Activated CD4-positive, alpha-beta memory T cell treated with anti-CD3 and anti-CD28 coated beads, Interleukin-2, amount 10 ng/mL, durations not matched to agents 7 days and 5 days (primary cell): ENCODE data around the gene TULP4. TPM values are rescaled to one million over a fixed set of nuclear protein-coding genes. Genes with fewer than 3 reads are reported as not detected.
"Not testable (repeated sequence)": the region's sequence is repeated elsewhere in the genome, so short reads cannot be mapped to it uniquely, and the experiment has no call there.

Experiments used
- CTCF ChIA-PET: fragments of 350-600 bp; sonication (Branson Sonifier 250); formaldehyde crosslinking; loops from one replicate; lab custom pipeline; 2021; ENCODE audit warnings: antibody characterized with exemption, inconsistent platforms; lab: Charles Lee
- POLR2A ChIA-PET: fragments of 350-600 bp; sonication (Branson Sonifier 250); formaldehyde crosslinking; loops from one replicate; lab custom pipeline; 2021; ENCODE audit warnings: antibody characterized with exemption; lab: Charles Lee
- DNase-seq: peaks from one replicate; pipeline ENCODE4 v3.0.0-alpha.2; 2020
- H3K27ac Mint-ChIP-seq: one replicate; pipeline ENCODE4 v1.8.0; 2021; ENCODE audit warnings: mild to moderate bottlenecking, mixed read lengths
- H3K27me3 Mint-ChIP-seq: one replicate; pipeline ENCODE4 v1.8.0; 2021; ENCODE audit warnings: mixed read lengths
- H3K36me3 Mint-ChIP-seq: one replicate; pipeline ENCODE4 v1.8.0; 2021; ENCODE audit warnings: low read depth, mixed read lengths
- H3K4me1 Mint-ChIP-seq: one replicate; pipeline ENCODE4 v1.8.0; 2021; ENCODE audit warnings: mixed read lengths
- H3K4me3 Mint-ChIP-seq: one replicate; pipeline ENCODE4 v1.8.0; 2021; ENCODE audit warnings: mild to moderate bottlenecking, mixed read lengths
- H3K9me3 Mint-ChIP-seq: one replicate; pipeline ENCODE4 v1.8.0; 2021; ENCODE audit warnings: mixed read lengths
- total RNA-seq, 2 experiments: library from RNA; stranded (reverse); gene quantifications; one replicate each; pipeline ENCODE4 v1.2.3, GENCODE V29; 2021

TULP4 gene
- total RNA-seq, 2 experiments from 2014 or later: 25.0 to 27.0 TPM

DNA sequence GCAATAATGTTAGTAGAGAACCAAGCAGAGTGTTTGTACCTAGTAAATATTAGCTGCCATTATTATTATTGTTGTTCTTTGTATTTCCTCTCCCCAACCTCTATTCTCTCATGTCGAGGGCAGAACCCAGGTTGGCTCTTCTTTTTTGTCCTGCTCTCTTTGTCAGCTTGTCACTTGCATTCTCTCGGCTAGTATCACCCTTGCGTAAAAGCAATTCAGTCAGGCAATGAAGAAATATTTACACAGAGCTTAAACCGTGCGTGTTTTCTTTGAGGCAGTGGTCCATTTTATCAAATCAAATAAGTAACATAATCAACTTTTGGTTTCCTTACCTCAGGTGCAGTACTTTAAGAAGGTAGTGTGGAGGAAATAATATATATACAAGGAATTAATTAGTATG, 83.9 kb downstream of the TULP4 start:
- ChIA-PET CTCF (no interaction called here), POLR2A (no interaction called here)

DNA sequence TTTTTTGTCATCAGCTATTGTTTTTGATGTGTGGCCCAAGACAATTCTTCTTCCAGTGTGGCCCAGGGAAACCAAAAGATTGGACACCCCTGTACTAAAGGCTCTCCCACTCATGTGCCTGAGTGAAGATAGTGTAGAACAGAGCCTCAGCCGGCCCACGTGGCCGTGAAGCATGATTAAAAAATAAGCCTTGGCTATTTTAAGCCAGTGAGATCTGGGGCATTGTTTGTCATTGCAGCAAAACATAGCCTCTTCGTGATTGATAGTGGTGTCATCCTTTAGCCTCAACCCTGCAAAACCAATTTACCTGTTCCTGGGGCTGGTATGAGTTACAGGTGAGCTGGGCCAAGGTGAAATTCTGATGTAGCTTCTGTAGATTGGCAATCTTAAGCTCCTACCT, 85.3 kb downstream of the TULP4 start:
- Mint-ChIP-seq H3K36me3 (peaks cover 8% of the 10 kb centered on the region), H3K27me3 (no peaks in the 10 kb centered on the region), H3K27ac (no peak overlapping the region), H3K4me3 (no peak overlapping the region), H3K4me1 (no peaks in the 10 kb centered on the region), H3K9me3 (peaks cover 10% of the 10 kb centered on the region)
- no peak for DNase-seq
- POLR2A ChIA-PET: no interaction called here
- CTCF ChIA-PET: interaction anchor here (0.6 kb wide), 1 partner anchor 238 kb away, joined by 3 read pairs; no protein-coding TSS in a partner anchor

More for the DNA sequence above, 83.9 kb downstream of the TULP4 start:
- H3K27ac Mint-ChIP-seq: no peak overlapping the region
- no peak for DNase-seq
- no peaks in the 10 kb centered on the region for H3K27me3 Mint-ChIP-seq
- H3K4me3 Mint-ChIP-seq: no peak overlapping the region
- no peaks in the 10 kb centered on the region for H3K4me1 Mint-ChIP-seq
- peaks cover 10% of the 10 kb centered on the region for H3K36me3 Mint-ChIP-seq
- H3K9me3 Mint-ChIP-seq: peaks cover 14% of the 10 kb centered on the region

DNA sequence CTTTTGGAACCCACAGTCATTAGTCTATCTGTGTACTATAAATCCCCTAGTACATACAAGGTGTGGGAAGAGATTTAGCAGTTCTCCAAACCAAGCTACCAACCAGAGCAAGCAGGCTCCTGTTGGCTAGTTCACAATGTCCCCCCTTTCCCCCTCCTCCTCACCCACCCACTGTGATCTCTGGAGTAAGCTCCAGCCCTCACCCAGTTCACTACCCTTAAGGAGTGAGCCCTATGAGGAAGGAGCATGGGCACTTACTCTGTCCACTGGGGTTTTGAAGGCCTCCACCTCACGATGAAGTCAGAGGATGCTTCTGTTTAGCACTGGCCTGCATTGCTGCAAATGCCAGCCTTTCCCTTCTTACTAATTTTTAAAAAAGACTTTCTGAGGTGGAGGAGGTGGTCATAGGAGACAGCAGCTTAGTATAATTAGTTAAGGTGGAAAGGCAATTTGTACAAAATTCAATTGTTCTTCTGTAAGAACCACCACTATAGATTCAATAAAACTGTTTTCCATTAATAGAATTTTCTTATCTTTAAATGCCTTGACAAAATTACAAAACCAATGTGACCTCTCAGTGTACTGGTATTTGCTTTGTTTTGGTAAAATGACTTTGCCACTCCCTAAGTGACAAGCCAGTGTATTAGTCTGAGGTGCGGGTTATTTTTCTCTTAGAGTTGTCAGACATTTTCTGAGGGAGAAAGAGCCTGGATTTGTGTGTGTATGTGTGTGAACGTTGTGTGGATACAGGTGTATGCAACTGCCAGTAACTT, 86.2 kb downstream of the TULP4 start:
- Mint-ChIP-seq H3K27ac (no peak overlapping the region), H3K36me3 (peaks cover 8% of the 10 kb centered on the region), H3K4me3 (no peak overlapping the region), H3K4me1 (no peaks in the 10 kb centered on the region), H3K27me3 (no peaks in the 10 kb centered on the region), H3K9me3 (peaks cover 8% of the 10 kb centered on the region)
- ChIA-PET CTCF (no interaction called here), POLR2A (interaction anchor here (1.4 kb wide), 1 partner anchor 245 kb away, joined by 3 read pairs; no protein-coding TSS in a partner anchor)
- DNase-seq: no peak

DNA sequence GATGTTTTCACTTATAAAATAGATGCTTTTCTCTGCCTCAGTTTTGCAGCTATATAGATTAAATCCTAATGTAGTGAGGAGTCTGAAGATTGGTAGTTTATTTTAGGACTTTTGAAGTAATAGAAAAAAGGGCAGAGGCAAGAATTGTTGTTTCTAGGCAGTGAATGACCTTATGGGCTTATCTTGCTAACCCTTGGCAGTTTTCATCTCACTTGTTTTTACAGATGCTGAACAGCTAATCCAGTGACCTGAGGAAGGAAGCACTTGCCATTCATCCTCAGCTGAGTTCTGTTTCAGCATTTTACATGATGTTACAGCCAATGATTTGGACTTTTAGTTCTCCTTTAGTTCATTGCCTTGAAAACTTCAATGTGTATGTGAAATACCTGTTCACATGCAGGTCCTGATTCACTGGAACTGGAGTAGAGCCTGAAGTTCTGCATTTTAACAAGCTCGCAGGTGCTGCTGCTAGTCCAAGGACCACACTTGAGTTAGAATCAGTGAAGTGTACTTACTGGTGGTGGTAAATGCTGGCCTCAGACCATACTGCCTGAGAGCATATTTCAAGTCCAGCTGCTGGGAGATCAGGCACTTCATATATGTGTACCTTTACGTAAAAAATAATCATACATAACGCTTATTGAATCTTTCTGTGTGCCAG, 86.9 kb downstream of the TULP4 start:
- Mint-ChIP-seq H3K27me3 (no peaks in the 10 kb centered on the region), H3K9me3 (peaks cover 1% of the 10 kb centered on the region)
- POLR2A ChIA-PET: interaction anchor here (1.4 kb wide), 1 partner anchor 246 kb away, joined by 3 read pairs; no protein-coding TSS in a partner anchor

DNA sequence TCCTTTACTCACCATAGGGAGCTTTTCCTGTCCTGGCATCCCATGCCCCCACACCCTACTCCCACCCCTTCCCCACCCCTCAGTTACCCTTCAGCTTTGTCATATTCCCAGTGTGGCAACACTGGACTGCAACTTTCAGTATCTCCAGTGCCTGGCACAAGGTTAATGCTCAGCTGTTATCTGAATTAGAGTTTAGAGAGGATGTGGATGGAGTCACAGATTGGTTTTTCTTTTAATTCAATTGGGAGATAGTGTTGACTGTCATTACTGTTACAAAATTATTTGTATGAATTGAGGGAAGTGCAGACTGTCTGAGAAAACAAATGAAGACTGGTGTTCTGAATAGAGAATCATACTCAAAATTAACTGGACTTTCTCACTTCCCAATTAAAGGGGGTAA, 89.9 kb downstream of the TULP4 start:
- CTCF ChIA-PET: interaction anchor here (0.7 to 1.5 kb wide), 6 partner anchors 14 to 259 kb away, joined by 3 to 5 read pairs (median 3); no protein-coding TSS in a partner anchor
- Mint-ChIP-seq H3K4me1 (no peaks in the 10 kb centered on the region), H3K36me3 (no peaks in the 10 kb centered on the region), H3K27me3 (no peaks in the 10 kb centered on the region), H3K9me3 (no peaks in the 10 kb centered on the region), H3K4me3 (no peak overlapping the region), H3K27ac (no peak overlapping the region)
- no peak for DNase-seq
- POLR2A ChIA-PET: interaction anchor here (1.4 kb wide), 1 partner anchor 25 kb away, joined by 3 read pairs; no protein-coding TSS in a partner anchor

More for the DNA sequence above, 86.9 kb downstream of the TULP4 start:
- Mint-ChIP-seq H3K36me3 (peaks cover 2% of the 10 kb centered on the region), H3K4me1 (no peaks in the 10 kb centered on the region), H3K27ac (no peak overlapping the region), H3K4me3 (no peak overlapping the region)
- DNase-seq: no peak
- CTCF ChIA-PET: no interaction called here

DNA sequence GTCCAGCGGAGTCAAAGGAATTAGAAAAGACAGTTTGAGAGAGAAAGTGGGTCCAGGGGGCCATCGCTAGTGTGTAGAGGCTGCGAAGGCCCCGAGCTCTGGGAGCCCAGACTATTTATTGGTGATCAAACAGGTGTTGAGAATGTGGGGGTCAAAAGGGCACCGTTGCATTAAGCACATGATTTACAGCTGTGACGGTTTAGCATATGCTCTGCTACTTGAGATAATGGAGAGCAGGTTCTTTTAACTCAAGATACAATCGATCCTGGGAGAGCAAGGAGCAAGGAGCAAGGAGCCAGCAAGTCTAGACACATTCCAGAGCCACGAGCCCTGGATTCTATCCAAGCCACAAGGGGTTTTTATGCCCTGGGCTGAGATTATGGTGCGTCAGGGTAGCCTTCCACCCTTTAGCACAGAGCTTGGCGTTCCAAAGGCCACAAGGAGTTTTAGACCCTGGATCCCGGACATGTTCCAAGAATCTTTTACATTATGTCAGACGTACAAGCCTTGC, 93.1 kb downstream of the TULP4 start:
- H3K27ac Mint-ChIP-seq, H3K36me3 Mint-ChIP-seq, DNase-seq, POLR2A ChIA-PET, CTCF ChIA-PET, H3K4me3 Mint-ChIP-seq, H3K27me3 Mint-ChIP-seq, H3K9me3 Mint-ChIP-seq, H3K4me1 Mint-ChIP-seq: not testable (repeated sequence)

DNA sequence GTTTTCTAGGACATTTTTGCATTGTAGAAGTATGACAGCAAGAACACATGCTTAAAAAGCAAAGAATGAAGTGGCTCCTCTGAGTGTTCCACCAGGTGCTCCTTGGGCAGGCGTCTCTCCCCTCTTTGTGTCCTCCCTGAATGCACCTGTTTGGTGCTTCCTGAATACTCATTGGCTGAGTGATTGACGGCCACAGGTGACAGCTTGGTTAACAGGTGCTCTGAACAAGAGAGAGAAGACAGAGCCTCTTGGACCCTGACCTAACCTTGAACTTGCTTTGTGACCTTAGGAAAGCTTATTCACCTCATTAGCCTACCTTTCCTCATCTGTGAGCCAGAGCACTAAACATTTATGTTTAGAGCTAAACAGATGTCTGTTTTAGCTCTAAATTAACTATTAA, 93.7 kb downstream of the TULP4 start:
- no peak overlapping the region for H3K27ac Mint-ChIP-seq
- no peak overlapping the region for H3K4me3 Mint-ChIP-seq
- H3K36me3 Mint-ChIP-seq: no peaks in the 10 kb centered on the region
- POLR2A ChIA-PET: no interaction called here
- DNase-seq: no peak
- CTCF ChIA-PET: no interaction called here
- H3K4me1 Mint-ChIP-seq: no peaks in the 10 kb centered on the region
- no peaks in the 10 kb centered on the region for H3K9me3 Mint-ChIP-seq
- H3K27me3 Mint-ChIP-seq: no peaks in the 10 kb centered on the region

DNA sequence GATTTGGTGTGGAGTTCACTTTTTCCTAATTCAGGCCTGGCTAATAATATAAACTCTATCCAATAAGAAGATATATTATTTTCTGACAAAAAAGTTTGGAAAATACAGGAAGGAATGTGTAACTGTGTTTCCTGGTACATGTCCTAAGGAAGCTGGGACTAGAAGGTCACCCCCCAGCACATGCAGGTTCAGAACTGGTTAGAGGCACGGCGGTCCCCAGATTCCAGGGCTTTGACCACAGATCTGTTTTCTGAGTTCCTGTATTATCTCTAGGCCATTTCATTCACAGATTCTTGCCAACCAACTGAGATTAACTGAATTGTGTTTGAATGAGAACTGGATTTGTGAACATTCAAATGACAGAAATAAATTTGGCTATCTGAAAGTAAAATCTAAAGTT, 94.5 kb downstream of the TULP4 start:
- Mint-ChIP-seq H3K9me3 (no peaks in the 10 kb centered on the region), H3K36me3 (no peaks in the 10 kb centered on the region), H3K4me3 (no peak overlapping the region), H3K27me3 (no peaks in the 10 kb centered on the region), H3K27ac (no peak overlapping the region), H3K4me1 (no peaks in the 10 kb centered on the region)
- no peak for DNase-seq
- POLR2A ChIA-PET: no interaction called here
- CTCF ChIA-PET: no interaction called here

DNA sequence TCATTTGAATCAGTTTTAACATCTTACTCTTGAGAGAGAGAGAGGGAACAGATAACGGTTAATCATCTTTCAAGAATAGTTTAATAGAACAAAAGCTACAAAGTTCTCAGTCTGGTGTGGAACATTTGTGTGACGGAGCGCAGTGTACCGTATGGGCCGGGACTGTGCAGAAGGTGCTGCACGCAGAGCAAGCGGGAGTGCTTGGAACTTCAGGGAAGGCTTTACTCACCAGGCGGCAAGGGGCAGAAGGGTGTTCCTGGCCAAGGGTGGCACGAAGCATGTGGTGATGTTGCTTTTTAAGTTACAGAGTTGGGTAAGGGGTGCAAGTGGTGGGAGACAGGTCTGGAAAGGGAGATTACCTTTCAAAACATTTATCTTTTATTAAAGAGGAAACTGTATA, 95.7 kb downstream of the TULP4 start:
- H3K27ac Mint-ChIP-seq: no peak overlapping the region
- no peaks in the 10 kb centered on the region for H3K4me1 Mint-ChIP-seq
- H3K9me3 Mint-ChIP-seq: no peaks in the 10 kb centered on the region
- ChIA-PET POLR2A (no interaction called here), CTCF (no interaction called here)
- H3K36me3 Mint-ChIP-seq: no peaks in the 10 kb centered on the region
- no peaks in the 10 kb centered on the region for H3K27me3 Mint-ChIP-seq
- DNase-seq: no peak
- H3K4me3 Mint-ChIP-seq: no peak overlapping the region

DNA sequence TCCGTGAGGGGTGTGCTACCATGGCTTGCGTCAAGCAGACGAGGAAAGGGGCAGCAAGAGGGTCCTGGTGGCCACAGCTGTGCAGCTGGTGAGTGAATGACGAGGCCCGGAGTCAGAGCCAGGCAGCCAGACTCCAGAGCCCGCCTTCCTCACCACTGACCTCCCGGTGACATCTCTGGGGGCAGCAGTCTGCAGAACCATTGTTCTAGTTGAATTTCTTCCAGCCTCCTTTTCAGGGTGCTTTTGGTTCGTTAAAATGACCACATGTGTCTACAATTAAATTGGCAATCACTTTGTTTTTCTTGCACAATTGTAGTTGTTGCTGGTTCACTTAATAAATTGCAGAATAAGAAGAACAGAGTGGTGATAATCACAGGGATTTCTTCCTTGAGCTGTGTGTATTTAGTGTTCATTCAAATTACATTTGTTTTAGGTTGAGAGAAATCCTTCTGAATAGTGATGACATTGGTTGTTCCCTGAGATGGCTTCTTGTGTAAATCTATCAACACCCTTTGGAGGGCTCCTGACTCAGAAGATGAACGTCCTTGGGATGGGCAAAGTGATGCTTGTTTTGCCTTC, 96.4 kb downstream of the TULP4 start:
- ChIA-PET POLR2A (no interaction called here), CTCF (no interaction called here)
- no peak for DNase-seq
- H3K27ac Mint-ChIP-seq: no peak overlapping the region
- H3K36me3 Mint-ChIP-seq: no peaks in the 10 kb centered on the region
- H3K4me1 Mint-ChIP-seq: no peaks in the 10 kb centered on the region
- no peaks in the 10 kb centered on the region for H3K27me3 Mint-ChIP-seq
- no peaks in the 10 kb centered on the region for H3K9me3 Mint-ChIP-seq
- no peak overlapping the region for H3K4me3 Mint-ChIP-seq

DNA sequence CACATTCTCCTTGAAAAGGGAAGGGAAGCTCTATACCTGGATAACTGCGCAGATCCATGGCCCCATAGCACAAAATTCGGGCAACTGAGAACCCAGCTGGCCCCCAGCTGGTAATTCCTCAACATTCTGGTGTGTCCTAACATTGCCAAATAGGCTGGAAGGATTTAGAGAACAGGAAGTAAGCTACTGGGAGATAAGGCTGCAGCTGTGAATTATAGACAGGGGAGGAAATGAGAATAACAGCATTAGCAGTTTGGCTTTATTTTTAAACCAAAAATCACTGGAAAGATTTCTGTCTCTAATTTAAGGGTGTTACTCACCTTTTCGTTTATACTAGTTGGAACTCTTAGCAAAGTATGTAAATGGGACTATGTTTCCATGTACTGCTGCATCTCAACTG, 97.2 kb downstream of the TULP4 start:
- CTCF ChIA-PET: interaction anchor here (0.7 kb wide), 1 partner anchor 188 kb away, joined by 3 read pairs; no protein-coding TSS in a partner anchor

DNA sequence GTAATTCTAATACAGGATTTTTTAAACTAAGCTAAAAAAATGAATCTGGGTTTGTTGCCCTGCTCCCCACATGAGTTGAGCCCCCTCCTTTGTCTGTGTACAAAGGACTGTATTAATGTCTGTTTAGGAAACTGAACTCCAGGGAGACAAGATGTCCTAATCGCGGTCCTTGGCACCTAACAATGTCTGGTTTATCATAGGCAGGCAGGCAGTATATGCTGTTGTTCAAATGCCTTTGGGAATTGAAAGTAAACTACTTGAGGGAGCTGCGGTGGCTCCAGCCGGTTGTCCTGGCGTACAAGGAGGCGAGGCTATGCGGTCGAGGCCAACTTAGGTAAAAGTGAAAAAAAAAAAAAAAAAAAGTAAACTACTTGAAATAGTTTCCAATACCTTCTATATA, 98.5 kb downstream of the TULP4 start:
- ChIA-PET POLR2A (no interaction called here), CTCF (interaction anchor here (0.7 kb wide), 1 partner anchor 96 kb away, joined by 3 read pairs; no protein-coding TSS in a partner anchor)
- DNase-seq: no peak
- no peaks in the 10 kb centered on the region for H3K27me3 Mint-ChIP-seq
- no peaks in the 10 kb centered on the region for H3K9me3 Mint-ChIP-seq
- H3K4me1 Mint-ChIP-seq: no peaks in the 10 kb centered on the region
- H3K4me3 Mint-ChIP-seq: no peak overlapping the region
- H3K27ac Mint-ChIP-seq: no peak overlapping the region
- H3K36me3 Mint-ChIP-seq: no peaks in the 10 kb centered on the region

More for the DNA sequence above, 97.2 kb downstream of the TULP4 start:
- no peak overlapping the region for H3K27ac Mint-ChIP-seq
- POLR2A ChIA-PET: no interaction called here
- H3K36me3 Mint-ChIP-seq: no peaks in the 10 kb centered on the region
- no peaks in the 10 kb centered on the region for H3K4me1 Mint-ChIP-seq
- no peak overlapping the region for H3K4me3 Mint-ChIP-seq
- DNase-seq: no peak
- no peaks in the 10 kb centered on the region for H3K9me3 Mint-ChIP-seq
- H3K27me3 Mint-ChIP-seq: no peaks in the 10 kb centered on the region

DNA sequence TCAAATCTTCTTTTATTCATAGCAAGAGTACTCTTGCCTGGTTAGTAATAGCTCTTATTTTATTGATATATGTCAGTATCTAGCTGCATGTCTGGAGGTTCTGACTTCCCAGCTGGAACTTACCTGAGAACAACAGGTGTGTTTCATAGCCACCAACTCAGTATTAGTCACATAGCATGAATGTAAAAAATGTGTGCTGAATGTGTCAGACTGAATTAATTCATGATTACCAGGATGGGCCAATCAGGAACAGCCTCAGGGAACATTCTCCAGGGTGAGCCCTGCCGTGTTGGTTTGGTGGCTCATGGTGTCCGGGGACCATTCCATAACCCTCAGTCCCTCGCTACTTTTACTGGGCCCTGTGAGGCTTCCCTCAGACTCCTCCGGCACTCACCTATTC, 99.7 kb downstream of the TULP4 start:
- no peaks in the 10 kb centered on the region for H3K9me3 Mint-ChIP-seq
- H3K4me1 Mint-ChIP-seq: no peaks in the 10 kb centered on the region
- no peak for DNase-seq
- H3K36me3 Mint-ChIP-seq: no peaks in the 10 kb centered on the region
- H3K4me3 Mint-ChIP-seq: no peak overlapping the region
- POLR2A ChIA-PET: no interaction called here
- H3K27ac Mint-ChIP-seq: no peak overlapping the region
- CTCF ChIA-PET: interaction anchor here (0.7 kb wide), 1 partner anchor 191 kb away, joined by 3 read pairs; no protein-coding TSS in a partner anchor
- no peaks in the 10 kb centered on the region for H3K27me3 Mint-ChIP-seq
